WTC11 (cell line): ENCODE results near the gene ITSN1. TPM values are rescaled to one million over a fixed set of nuclear protein-coding genes. Genes with fewer than 3 reads are reported as not detected.

Experiments used
- ATAC-seq: fragments of 200-7000 bp; cut with Tn5 transposase; 2 replicates; pipeline ENCODE4 v1.10.0; 2021; ENCODE audit warnings: mild to moderate bottlenecking, moderate library complexity
- CTCF ChIA-PET: fragments of 300-600 bp; sonication (Branson Sonifier 250); formaldehyde crosslinking; loops from one replicate; lab custom pipeline; 2021; ENCODE audit warnings: antibody characterized with exemption; lab: Charles Lee
- POLR2A ChIA-PET: fragments of 350-600 bp; sonication (Branson Sonifier 250); formaldehyde crosslinking; loops from one replicate; lab custom pipeline; 2021; ENCODE audit warnings: antibody characterized with exemption; lab: Charles Lee
- DNase-seq: peaks from one replicate; pipeline ENCODE4 v3.0.0; 2021; ENCODE audit warnings: low spot score
- H3K27ac Mint-ChIP-seq: 2 replicates; pipeline ENCODE4 v1.8.0; 2021; ENCODE audit warnings: mixed read lengths
- H3K27me3 Mint-ChIP-seq: 2 replicates; pipeline ENCODE4 v1.8.0; 2021; ENCODE audit warnings: low read depth, mild to moderate bottlenecking, moderate library complexity, mixed read lengths
- H3K36me3 Mint-ChIP-seq: 2 replicates; pipeline ENCODE4 v1.8.0; 2021; ENCODE audit warnings: mixed read lengths
- H3K4me1 Mint-ChIP-seq: 2 replicates; pipeline ENCODE4 v1.8.0; 2022; ENCODE audit warnings: mixed read lengths
- H3K4me3 Mint-ChIP-seq: 2 replicates; pipeline ENCODE4 v1.8.0; 2021; ENCODE audit warnings: mild to moderate bottlenecking, moderate library complexity, mixed read lengths
- H3K9me3 Mint-ChIP-seq: 2 replicates; pipeline ENCODE4 v1.8.0; 2021; ENCODE audit warnings: mixed read lengths
- AFF4 ChIP-seq: sonication (generic); formaldehyde crosslinking; IDR thresholded peaks from 2 replicates; pipeline ENCODE4 v1.8.1; 2023; ENCODE audit warnings: mild to moderate bottlenecking, missing genetic modification reagents, borderline replicate concordance
- EMX1 ChIP-seq: fragments of 250-450 bp; sonication (Bioruptor Pico); IDR thresholded peaks from 2 replicates; pipeline ENCODE4 v1.8.0; 2021; ENCODE audit warnings: mild to moderate bottlenecking
- ERG ChIP-seq: fragments of 250-450 bp; sonication (Bioruptor Pico); IDR thresholded peaks from 2 replicates; pipeline ENCODE4 v1.8.0; 2021; ENCODE audit warnings: mild to moderate bottlenecking
- IRF2 ChIP-seq: sonication (generic); formaldehyde crosslinking; IDR thresholded peaks from 2 replicates; pipeline ENCODE4 v1.8.0; 2022; ENCODE audit warnings: low read depth, missing genetic modification reagents, borderline replicate concordance
- JAZF1 ChIP-seq: fragments of 250-450 bp; sonication (Bioruptor Pico); IDR thresholded peaks from 2 replicates; pipeline ENCODE4 v1.9.0; 2021; ENCODE audit warnings: moderate library complexity, mild to moderate bottlenecking, inconsistent platforms
- JUN ChIP-seq: sonication (generic); formaldehyde crosslinking; IDR thresholded peaks from 2 replicates; pipeline ENCODE4 v1.8.0; 2023; ENCODE audit warnings: mild to moderate bottlenecking, missing genetic modification reagents
- KAT7 ChIP-seq: sonication (generic); formaldehyde crosslinking; IDR thresholded peaks from 2 replicates; pipeline ENCODE4 v1.8.1; 2023; ENCODE audit warnings: missing genetic modification reagents, mild to moderate bottlenecking, borderline replicate concordance
- MAX ChIP-seq: sonication (generic); formaldehyde crosslinking; IDR thresholded peaks from 2 replicates; pipeline ENCODE4 v1.8.0; 2022; ENCODE audit warnings: mild to moderate bottlenecking, missing genetic modification reagents
- MLX ChIP-seq: sonication (generic); formaldehyde crosslinking; IDR thresholded peaks from 2 replicates; pipeline ENCODE4 v1.8.1; 2023; ENCODE audit warnings: mild to moderate bottlenecking, missing genetic modification reagents, moderate library complexity
- NFATC4 ChIP-seq: fragments of 250-450 bp; sonication (Bioruptor Pico); IDR thresholded peaks from 2 replicates; pipeline ENCODE4 v1.9.0; 2021; ENCODE audit warnings: mild to moderate bottlenecking
- PRDM15 ChIP-seq: sonication (generic); formaldehyde crosslinking; IDR thresholded peaks from 2 replicates; pipeline ENCODE4 v1.8.0; 2022; ENCODE audit warnings: missing genetic modification reagents
- PREB ChIP-seq: sonication (generic); formaldehyde crosslinking; IDR thresholded peaks from 2 replicates; pipeline ENCODE4 v1.8.1; 2022; ENCODE audit warnings: mild to moderate bottlenecking, missing genetic modification reagents, moderate library complexity, borderline replicate concordance
- PRRX2 ChIP-seq: fragments of 250-450 bp; sonication (Bioruptor Pico); IDR thresholded peaks from 2 replicates; pipeline ENCODE4 v1.8.0; 2021; ENCODE audit warnings: mild to moderate bottlenecking
- ZNF396 ChIP-seq: fragments of 250-450 bp; sonication (Bioruptor Pico); IDR thresholded peaks from 2 replicates; pipeline ENCODE4 v1.8.0; 2021; ENCODE audit warnings: mild to moderate bottlenecking, moderate library complexity, borderline replicate concordance
- ZNF425 ChIP-seq: fragments of 250-450 bp; sonication (Bioruptor Pico); conservative IDR thresholded peaks from 2 replicates; pipeline ENCODE4 v1.9.0; 2021; ENCODE audit warnings: mild to moderate bottlenecking
- ZSCAN18 ChIP-seq: fragments of 250-450 bp; sonication (Bioruptor Pico); IDR thresholded peaks from 2 replicates; pipeline ENCODE4 v2.1.2; 2022; ENCODE audit warnings: mild to moderate bottlenecking, moderate library complexity
- total RNA-seq: library from RNA; stranded (reverse); gene quantifications from 3 replicates; pipeline ENCODE4 v1.2.3, GENCODE V29; 2021

ITSN1 gene
- total RNA-seq, 1 experiment from 2014 or later, result 69.6 TPM

GRCh38 chr21:33733601-33734000 is 91.3 kb downstream of the ITSN1 start (continued):
- TF ChIP-seq KAT7 (CRISPR knock-in tag), result no peak
- no peak for TF ChIP-seq ZNF396 (CRISPR knock-in tag)
- TF ChIP-seq JUN, result no peak

GRCh38 chr21:33734291-33734690 is 92.0 kb downstream of the ITSN1 start:
- DNase-seq, result no peak
- TF ChIP-seq PREB (CRISPR knock-in tag) (no peak), KAT7 (CRISPR knock-in tag) (no peak), IRF2 (CRISPR knock-in tag) (no peak), ZSCAN18 (CRISPR knock-in tag) (no peak), EMX1 (CRISPR knock-in tag) (no peak), MAX (CRISPR knock-in tag) (no peak), ERG (no peak), MLX (CRISPR knock-in tag) (no peak), ZNF425 (no peak), AFF4 (CRISPR knock-in tag) (no peak), PRRX2 (no peak), JAZF1 (CRISPR knock-in tag) (no peak), NFATC4 (CRISPR knock-in tag) (no peak), PRDM15 (CRISPR knock-in tag) (no peak)
- TF ChIP-seq, all 79 proteins: peak for 0
- Mint-ChIP-seq H3K4me1 (peaks cover 30% of the 10 kb centered on the region), H3K4me3 (no peak overlapping the region), H3K27ac (no peak overlapping the region), H3K27me3 (no peaks in the 10 kb centered on the region), H3K9me3 (no peaks in the 10 kb centered on the region), H3K36me3 (peaks cover 16% of the 10 kb centered on the region)
- CTCF ChIA-PET, result interaction anchor here (1.1 to 1.3 kb wide), 2 partner anchors 129 to 168 kb away, joined by 3 to 6 read pairs; no protein-coding TSS in a partner anchor
- POLR2A ChIA-PET, result interaction anchor here (0.6 to 1.1 kb wide), 2 partner anchors 8 to 1962 kb away, joined by 3 read pairs; no protein-coding TSS in a partner anchor
- no peak for ATAC-seq
